OCI-LY7 (cell line): ENCODE results near the gene ZNF783.

Experiments
- CTCF ChIP-seq: fragments of 200-600 bp; sonication (generic); conservative IDR thresholded peaks from 2 replicates; pipeline ENCODE4 v1.5.1; 2014; ENCODE audit warnings: mild to moderate bottlenecking, antibody characterized with exemption, low read length, moderate library complexity, mixed read lengths
- EZH2phosphoT487 ChIP-seq: fragments of 200-600 bp; sonication (generic); IDR thresholded peaks from 2 replicates; pipeline ENCODE4 v1.6.1; 2018; ENCODE audit warnings: low read depth, borderline replicate concordance, mild to moderate bottlenecking, mixed run types, antibody characterized with exemption, low read length, moderate library complexity, mixed read lengths

- TF ChIP-seq CTCF (no peak), EZH2phosphoT487 (no peak)
Observed at GRCh38 chr7:149225656-149226055, 36.3 kb upstream of the ZNF783 start.
